22Rv1 (cell line): Measurements from ENCODE around the gene ANK3.

Experiments
- H3K27ac ChIP-seq: fragments of 450-650 bp; 2 replicates; pipeline ENCODE4 v1.5.1; 2017
- ZFX ChIP-seq: fragments of 450-650 bp; IDR thresholded peaks from 2 replicates; pipeline ENCODE4 v1.6.1; 2017; ENCODE audit warnings: antibody characterized with exemption, borderline replicate concordance
- TF ChIP-seq, protein P1 (sequence below): fragments of 450-650 bp; IDR thresholded peaks from 2 replicates; pipeline ENCODE4 v1.5.1; 2017; ENCODE audit warnings: mild to moderate bottlenecking

Gene ANK3

DNA sequence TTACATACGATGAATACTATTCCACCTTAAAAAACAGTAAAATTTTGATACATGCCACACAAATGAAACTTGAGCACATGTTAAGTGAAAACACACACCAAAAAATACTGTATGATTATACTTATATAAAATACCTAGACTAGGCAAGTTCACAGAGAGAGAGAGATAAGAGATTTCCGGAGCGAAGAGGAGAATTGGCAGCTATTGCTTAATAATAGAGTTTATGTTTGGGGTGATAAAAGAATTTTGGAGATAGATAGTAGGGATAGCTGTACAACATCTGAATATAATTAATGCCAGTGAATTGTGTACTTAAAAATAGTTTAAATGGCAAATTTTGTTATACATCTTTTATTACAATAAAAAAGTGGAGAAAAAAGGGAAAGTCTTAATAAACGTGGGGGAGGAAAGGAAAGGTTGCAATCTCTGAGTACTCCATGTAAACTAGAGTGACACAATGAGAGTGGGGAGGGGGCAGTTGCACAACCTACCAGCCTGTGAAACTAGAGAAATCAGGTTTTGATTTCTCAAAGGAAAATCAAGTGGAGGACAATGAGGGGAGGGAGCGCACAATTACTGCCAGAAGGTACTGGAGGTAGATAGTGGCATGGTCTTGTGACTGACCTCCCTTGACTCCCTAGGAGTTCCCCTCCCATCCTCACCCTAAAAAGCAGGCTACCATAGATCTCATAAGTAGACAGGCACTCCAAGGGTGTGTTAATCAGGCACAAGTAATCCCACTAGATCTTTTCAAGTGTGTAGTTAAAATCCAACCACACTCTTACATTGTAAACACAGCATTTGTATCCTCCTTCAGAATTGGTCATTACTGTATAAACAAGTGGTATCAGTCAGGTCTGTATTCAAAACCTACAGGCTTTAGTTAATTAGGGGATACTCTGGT lies 31.6 kb upstream of the ANK3 start:
- TF ChIP-seq, protein P1, sequence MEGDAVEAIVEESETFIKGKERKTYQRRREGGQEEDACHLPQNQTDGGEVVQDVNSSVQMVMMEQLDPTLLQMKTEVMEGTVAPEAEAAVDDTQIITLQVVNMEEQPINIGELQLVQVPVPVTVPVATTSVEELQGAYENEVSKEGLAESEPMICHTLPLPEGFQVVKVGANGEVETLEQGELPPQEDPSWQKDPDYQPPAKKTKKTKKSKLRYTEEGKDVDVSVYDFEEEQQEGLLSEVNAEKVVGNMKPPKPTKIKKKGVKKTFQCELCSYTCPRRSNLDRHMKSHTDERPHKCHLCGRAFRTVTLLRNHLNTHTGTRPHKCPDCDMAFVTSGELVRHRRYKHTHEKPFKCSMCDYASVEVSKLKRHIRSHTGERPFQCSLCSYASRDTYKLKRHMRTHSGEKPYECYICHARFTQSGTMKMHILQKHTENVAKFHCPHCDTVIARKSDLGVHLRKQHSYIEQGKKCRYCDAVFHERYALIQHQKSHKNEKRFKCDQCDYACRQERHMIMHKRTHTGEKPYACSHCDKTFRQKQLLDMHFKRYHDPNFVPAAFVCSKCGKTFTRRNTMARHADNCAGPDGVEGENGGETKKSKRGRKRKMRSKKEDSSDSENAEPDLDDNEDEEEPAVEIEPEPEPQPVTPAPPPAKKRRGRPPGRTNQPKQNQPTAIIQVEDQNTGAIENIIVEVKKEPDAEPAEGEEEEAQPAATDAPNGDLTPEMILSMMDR = no peak
- no peak for TF ChIP-seq ZFX
- H3K27ac ChIP-seq = no peak overlapping the region

DNA sequence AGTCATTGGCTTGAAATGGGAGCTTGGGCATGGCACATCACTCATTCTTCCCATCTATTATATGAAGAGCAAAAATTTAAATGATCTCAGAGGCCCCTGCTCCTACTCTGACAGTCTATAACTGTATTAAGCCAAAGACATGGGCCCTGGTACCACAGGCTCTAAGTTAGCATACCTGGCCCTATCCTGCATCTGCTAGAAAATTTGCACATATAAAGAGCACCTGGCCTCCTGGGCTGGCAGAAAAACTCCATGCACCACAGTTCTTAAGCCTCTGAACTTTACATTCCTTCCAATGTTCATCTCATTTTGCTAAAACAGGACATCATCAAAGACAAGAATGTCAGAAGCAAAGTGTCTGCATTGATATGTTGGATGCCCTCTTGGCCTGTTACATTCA lies 29.6 kb upstream of the ANK3 start:
- no peak overlapping the region for H3K27ac ChIP-seq
- TF ChIP-seq, protein P1 = no peak
- TF ChIP-seq ZFX = no peak

DNA sequence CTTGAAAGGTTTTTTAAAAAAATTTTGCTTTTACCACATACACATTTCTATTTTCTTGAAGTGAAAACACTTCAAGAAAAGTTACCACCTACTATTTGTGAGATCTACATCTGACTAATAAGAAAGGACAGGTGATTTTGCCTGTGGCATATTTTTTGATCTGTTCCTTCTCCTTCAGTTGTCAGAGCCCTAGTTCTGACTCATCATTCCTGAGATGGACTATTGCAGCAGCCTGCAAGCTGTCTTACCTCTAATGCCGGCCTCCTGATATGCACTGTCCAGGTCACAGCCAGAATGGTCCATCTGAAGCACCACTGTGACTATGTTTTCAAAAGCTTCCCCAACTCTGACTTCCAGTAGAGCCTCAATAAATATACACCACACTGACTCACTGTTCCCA lies 28.2 kb upstream of the ANK3 start:
- H3K27ac ChIP-seq = no peak overlapping the region
- no peak for TF ChIP-seq ZFX
- TF ChIP-seq, protein P1 = no peak

DNA sequence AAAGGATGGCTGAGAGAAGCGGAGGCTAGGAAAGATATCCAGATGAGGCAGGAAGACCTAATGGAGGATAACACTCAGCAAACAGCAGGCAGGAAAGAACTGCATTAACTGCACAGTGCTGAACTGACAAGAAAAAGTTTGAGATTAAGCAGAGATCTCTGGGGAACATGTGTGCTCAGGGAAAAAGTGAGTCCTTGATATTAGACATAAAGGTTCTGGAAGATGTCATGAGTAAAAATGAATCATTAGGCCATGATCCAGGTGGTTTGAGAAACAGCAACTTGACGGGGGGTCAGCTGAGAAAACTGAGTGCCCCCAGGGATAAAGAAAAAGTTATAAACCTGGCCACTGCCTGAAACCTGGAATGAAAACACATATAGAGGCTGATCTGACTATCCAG lies 27.3 kb upstream of the ANK3 start:
- no peak for TF ChIP-seq ZFX
- TF ChIP-seq, protein P1 = no peak
- H3K27ac ChIP-seq = no peak overlapping the region

DNA sequence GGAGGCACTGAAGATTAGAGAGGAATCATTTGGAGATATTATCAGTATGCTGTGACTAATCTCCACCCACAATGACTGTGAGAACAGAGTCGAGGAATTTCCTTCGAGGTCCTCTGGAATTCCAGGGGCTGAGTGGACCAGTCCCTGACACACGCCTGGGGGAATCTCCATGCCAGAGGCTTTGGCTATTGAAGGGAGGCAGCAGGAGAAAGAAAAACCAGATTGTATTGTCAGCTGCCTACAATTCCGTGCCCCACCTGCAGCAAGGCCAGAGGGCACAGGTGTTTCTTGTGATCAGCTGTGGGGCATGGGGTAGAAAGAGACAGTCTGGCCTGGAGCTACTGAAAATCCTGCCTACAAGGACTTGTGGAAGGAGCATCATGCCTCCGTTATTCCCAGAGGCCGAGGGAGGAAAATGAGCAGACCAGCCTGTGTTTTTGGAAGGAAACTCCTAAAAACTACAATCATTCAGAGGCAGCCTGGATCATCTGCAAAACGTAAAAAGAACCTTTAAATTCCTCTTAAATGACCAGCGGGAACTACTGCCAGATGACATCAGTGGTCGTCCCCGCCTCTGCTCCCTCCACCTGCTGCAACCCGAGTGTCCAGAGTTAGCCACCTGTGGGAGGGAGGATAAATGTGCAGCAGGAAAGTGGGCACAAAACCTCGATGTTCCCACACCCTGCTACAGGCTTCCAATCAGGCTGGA lies 25.4 kb upstream of the ANK3 start:
- H3K27ac ChIP-seq = no peak overlapping the region
- TF ChIP-seq, protein P1 = no peak
- no peak for TF ChIP-seq ZFX

DNA sequence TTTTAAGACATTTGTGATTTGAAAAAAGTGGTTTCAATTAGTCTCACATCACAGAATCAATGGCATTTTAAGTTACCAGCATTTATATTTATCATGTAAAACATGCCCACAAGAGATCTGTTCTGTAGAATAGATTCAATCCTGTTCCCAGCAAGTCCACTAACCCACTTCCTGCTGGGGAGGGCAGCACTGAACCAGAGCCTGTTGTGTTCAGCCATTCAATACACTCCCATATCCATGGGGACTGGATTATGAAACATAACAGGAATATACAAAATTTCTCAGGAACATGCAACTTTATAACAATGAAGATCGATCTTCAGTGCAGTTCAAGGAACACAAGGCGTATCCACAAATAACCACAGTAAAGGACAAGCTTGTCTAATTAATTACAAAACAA lies 24.4 kb upstream of the ANK3 start:
- TF ChIP-seq ZFX = no peak
- TF ChIP-seq, protein P1 = no peak
- no peak overlapping the region for H3K27ac ChIP-seq

DNA sequence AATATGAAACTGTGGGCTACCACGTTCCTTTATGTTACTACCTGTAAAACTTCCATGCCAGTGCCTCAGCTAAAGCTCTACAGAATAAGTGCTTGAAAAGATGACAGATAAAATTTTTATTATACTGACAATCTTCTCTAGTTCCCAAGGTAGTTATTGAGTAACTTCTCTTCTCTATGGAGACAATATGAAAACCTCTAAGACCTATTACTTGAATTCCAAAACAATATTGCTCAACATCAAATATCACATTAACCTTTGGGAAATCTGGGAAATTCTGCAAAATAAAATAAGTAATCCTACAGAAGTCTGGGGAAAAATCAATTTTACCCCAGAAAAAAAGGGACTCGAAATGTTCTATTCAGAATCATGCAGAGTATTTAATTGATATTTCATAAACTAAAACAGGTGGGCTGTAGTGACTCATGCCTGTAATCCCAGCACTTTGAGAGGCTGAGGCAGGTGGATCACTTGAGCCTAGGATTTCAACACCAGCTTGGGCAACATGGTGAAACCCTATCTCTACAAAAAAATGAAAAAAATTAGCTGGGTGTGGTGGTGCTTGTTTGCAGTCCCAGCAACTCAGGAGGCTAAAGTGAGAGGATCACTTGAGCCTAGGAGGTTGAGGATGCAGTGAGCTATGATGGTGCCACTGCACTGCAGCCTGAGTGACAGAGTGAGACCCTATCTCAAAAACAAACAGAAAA lies 23.8 kb upstream of the ANK3 start:
- no peak overlapping the region for H3K27ac ChIP-seq

More for the DNA sequence above, 23.8 kb upstream of the ANK3 start:
- TF ChIP-seq, protein P1 = no peak
- no peak for TF ChIP-seq ZFX
